Natural killer cell (primary cell): ENCODE data around the gene PKP2. TPM values are rescaled to one million over a fixed set of nuclear protein-coding genes. Genes with fewer than 3 reads are reported as not detected.
"Not testable (repeated sequence)": the region's sequence is repeated elsewhere in the genome, so short reads cannot be mapped to it uniquely, and the experiment has no call there.

Experiments used
- ATAC-seq, 3 donors: fragments of 150-1000 bp in 2 of 3; fragments of 200-7000 bp in 1 of 3; cut with Tn5 transposase; 1 replicate in 1 of 3; 2 replicates in 2 of 3; pipeline ENCODE4 v1.10.0; 2021; ENCODE audit warnings: mild to moderate bottlenecking in 2 of 3, moderate library complexity in 2 of 3
- DNase-seq, 2 donors: peaks; one replicate each; pipeline versions ENCODE4 v3.0.0 to v3.0.0-alpha.2; 2013 to 2021; ENCODE audit warnings: mixed read lengths in 1 of 2
- H3K27ac ChIP-seq: one replicate; pipeline ENCODE4 v1.5.1; 2013; ENCODE audit warnings: mild to moderate bottlenecking, low read length
- H3K27me3 ChIP-seq: one replicate; pipeline ENCODE4 v1.6.1; 2013; ENCODE audit warnings: low read length; ENCODE audit not compliant: control insufficient read depth, insufficient read depth
- H3K36me3 ChIP-seq: one replicate; pipeline ENCODE4 v1.6.1; 2013; ENCODE audit warnings: low read length; ENCODE audit not compliant: control insufficient read depth, insufficient read depth
- H3K4me1 ChIP-seq: one replicate; pipeline ENCODE4 v1.6.1; 2013; ENCODE audit warnings: low read length; ENCODE audit not compliant: control insufficient read depth, insufficient read depth
- H3K4me3 ChIP-seq: one replicate; pipeline ENCODE4 v1.5.1; 2013; ENCODE audit warnings: low read length
- H3K9me3 ChIP-seq: one replicate; pipeline ENCODE4 v1.6.1; 2013; ENCODE audit warnings: low read length; ENCODE audit not compliant: control insufficient read depth, insufficient read depth
- H3K27ac Mint-ChIP-seq, 2 donors: one replicate each; pipeline ENCODE4 v1.8.0; 2022; ENCODE audit warnings: mild to moderate bottlenecking in 2 of 2, mixed read lengths in 2 of 2, moderate library complexity in 1 of 2
- H3K27me3 Mint-ChIP-seq, 2 donors: one replicate each; pipeline ENCODE4 v1.8.0; 2022; ENCODE audit warnings: low read depth in 2 of 2, mixed read lengths in 2 of 2
- H3K36me3 Mint-ChIP-seq: one replicate; pipeline ENCODE4 v1.8.0; 2022; ENCODE audit warnings: mixed read lengths
- H3K4me1 Mint-ChIP-seq, 2 donors: one replicate each; pipeline ENCODE4 v1.8.0; 2022; ENCODE audit warnings: mixed read lengths in 2 of 2
- H3K4me3 Mint-ChIP-seq: one replicate; pipeline ENCODE4 v1.8.0; 2022; ENCODE audit warnings: mild to moderate bottlenecking, moderate library complexity, mixed read lengths
- H3K9me3 Mint-ChIP-seq, 2 donors: one replicate each; pipeline ENCODE4 v1.8.0; 2022; ENCODE audit warnings: mixed read lengths in 2 of 2
- CTCF ChIP-seq: fragments of 200-600 bp; IDR thresholded peaks from one replicate; pipeline ENCODE4 v1.8.0; 2022; ENCODE audit warnings: antibody characterized with exemption
- WGBS: methylation state at CpG from one replicate; pipeline ENCODE4 v1.1.7; 2013; ENCODE audit warnings: missing lambda C conversion rate; ENCODE audit not compliant: insufficient coverage; 5-methylcytosine and 5-hydroxymethylcytosine counted together
- intact Hi-C: fragments of 100-400 bp; cut with micrococcal nuclease; formaldehyde crosslinking; loops from one replicate; pipeline ENCODE4 v1.14.2; 2022
- total RNA-seq, 4 donors: library from RNA; stranded (reverse); fragments of 120-200 nt in 1 of 4; gene quantifications; one replicate each; pipeline versions ENCODE4 v1.2.3 to v1.2.4, GENCODE V29; 2013 to 2022

PKP2 gene
- total RNA-seq, 3 donors from 2014 or later (not counting 1 experiment from before 2014, with no cell fraction given) = 0.16 to 1.8 (median 0.52) TPM

GRCh38 chr12:32893043-32893442, 3.5 kb downstream of the PKP2 start:
- H3K9me3 ChIP-seq = no peaks in the 10 kb centered on the region
- no peaks in the 10 kb centered on the region for H3K36me3 ChIP-seq
- Mint-ChIP-seq H3K4me3 (no peak overlapping the region), H3K9me3 (no peaks in the 10 kb centered on the region), H3K36me3 (no peaks in the 10 kb centered on the region), H3K27ac (no peak overlapping the region), H3K4me1 (peaks cover 22% of the 10 kb centered on the region in 2 donors), H3K27me3 (peaks cover 30 to 39% of the 10 kb centered on the region in 2 donors)
- 63% methylated on average over 1 of the region's 2 CpGs for WGBS
- no peak overlapping the region for H3K27ac ChIP-seq
- DNase-seq (no peak), ATAC-seq (no peak)
- TF ChIP-seq CTCF = no peak
- no peak overlapping the region for H3K4me3 ChIP-seq
- intact Hi-C loops = no loop called here
- peaks cover 14% of the 10 kb centered on the region for H3K4me1 ChIP-seq
- H3K27me3 ChIP-seq = peaks cover 10% of the 10 kb centered on the region

- H3K36me3 Mint-ChIP-seq, H3K9me3 Mint-ChIP-seq, DNase-seq, H3K27me3 ChIP-seq, H3K4me3 Mint-ChIP-seq, H3K9me3 ChIP-seq, H3K4me3 ChIP-seq, ATAC-seq, H3K27ac Mint-ChIP-seq, intact Hi-C loops, H3K36me3 ChIP-seq, H3K27ac ChIP-seq: not testable (repeated sequence)
- Mint-ChIP-seq H3K27me3 (peaks cover 30 to 39% of the 10 kb centered on the region in 2 donors), H3K4me1 (peaks cover 16 to 17% of the 10 kb centered on the region in 2 donors)
- 85% methylated on average over 3 of the region's 3 CpGs for WGBS
- peaks cover 14% of the 10 kb centered on the region for H3K4me1 ChIP-seq
These were observed 4.2 kb downstream of the PKP2 start for GRCh38 chr12:32892369-32892768.

- Mint-ChIP-seq H3K27ac (no peak overlapping the region), H3K27me3 (peaks cover 30 to 39% of the 10 kb centered on the region in 2 donors), H3K4me1 (peaks cover 12% of the 10 kb centered on the region in 2 donors), H3K9me3 (no peaks in the 10 kb centered on the region), H3K36me3 (no peaks in the 10 kb centered on the region), H3K4me3 (no peak overlapping the region)
- Histone ChIP-seq H3K4me1 (peaks cover 11% of the 10 kb centered on the region), H3K36me3 (no peaks in the 10 kb centered on the region), H3K27me3 (peaks cover 10% of the 10 kb centered on the region), H3K27ac (no peak overlapping the region), H3K9me3 (no peaks in the 10 kb centered on the region), H3K4me3 (no peak overlapping the region)
- ATAC-seq (no peak), DNase-seq (no peak)
- WGBS = 91% methylated on average over 5 of the region's 5 CpGs
- intact Hi-C loops = no loop called here
- TF ChIP-seq CTCF = no peak
These were observed 4.6 kb downstream of the PKP2 start for GRCh38 chr12:32891956-32892355.

GRCh38 chr12:32891526-32891925, 5.1 kb downstream of the PKP2 start:
- no peak for TF ChIP-seq CTCF
- Histone ChIP-seq H3K4me1 (peaks cover 10% of the 10 kb centered on the region), H3K27me3 (peaks cover 10% of the 10 kb centered on the region), H3K36me3 (no peaks in the 10 kb centered on the region), H3K27ac (no peak overlapping the region), H3K4me3 (no peak overlapping the region), H3K9me3 (no peaks in the 10 kb centered on the region)
- ATAC-seq (no peak), DNase-seq (no peak)
- WGBS = 65% methylated on average over 1 of the region's 2 CpGs
- Mint-ChIP-seq H3K27ac (no peak overlapping the region), H3K4me3 (no peak overlapping the region), H3K4me1 (peaks cover 11 to 12% of the 10 kb centered on the region in 2 donors), H3K36me3 (no peaks in the 10 kb centered on the region), H3K27me3 (peaks cover 30 to 39% of the 10 kb centered on the region in 2 donors), H3K9me3 (no peaks in the 10 kb centered on the region)
- intact Hi-C loops = no loop called here
